OCI-LY3 (cell line): ENCODE measurements around the gene AKAP11.

Experiments used
- EZH2phosphoT487 ChIP-seq: fragments of 200-600 bp; shearing (Covaris generic); IDR thresholded peaks from 2 replicates; pipeline ENCODE4 v1.6.1; 2018; ENCODE audit warnings: antibody characterized with exemption, mixed run types, low read depth
- TF ChIP-seq, protein P1 (sequence below): fragments of 200-600, 300-600 bp; sonication (generic); IDR thresholded peaks from 2 replicates; pipeline ENCODE4 v1.5.1; 2014; ENCODE audit warnings: antibody characterized with exemption, low read length, low read depth

DNA sequence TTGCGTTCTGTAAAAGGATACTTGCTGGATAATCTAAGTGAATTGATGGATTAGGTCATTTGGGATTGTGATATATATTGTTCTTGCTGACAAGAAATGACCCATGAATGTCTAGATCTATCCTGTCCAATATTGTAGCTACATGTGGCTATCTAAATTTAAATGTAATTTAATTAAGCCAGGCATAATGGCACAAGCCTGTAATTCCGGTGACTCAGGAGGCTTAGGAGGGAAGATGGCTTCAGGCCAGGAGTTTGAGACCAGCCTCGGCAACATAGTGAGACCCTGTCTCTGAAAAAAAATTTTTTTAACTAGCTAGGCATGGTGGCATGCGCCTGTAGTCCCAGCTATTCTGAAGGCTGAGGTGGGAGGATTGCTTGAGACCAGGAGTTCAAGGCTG lies 39.3 kb upstream of the AKAP11 start:
- TF ChIP-seq, protein P1, sequence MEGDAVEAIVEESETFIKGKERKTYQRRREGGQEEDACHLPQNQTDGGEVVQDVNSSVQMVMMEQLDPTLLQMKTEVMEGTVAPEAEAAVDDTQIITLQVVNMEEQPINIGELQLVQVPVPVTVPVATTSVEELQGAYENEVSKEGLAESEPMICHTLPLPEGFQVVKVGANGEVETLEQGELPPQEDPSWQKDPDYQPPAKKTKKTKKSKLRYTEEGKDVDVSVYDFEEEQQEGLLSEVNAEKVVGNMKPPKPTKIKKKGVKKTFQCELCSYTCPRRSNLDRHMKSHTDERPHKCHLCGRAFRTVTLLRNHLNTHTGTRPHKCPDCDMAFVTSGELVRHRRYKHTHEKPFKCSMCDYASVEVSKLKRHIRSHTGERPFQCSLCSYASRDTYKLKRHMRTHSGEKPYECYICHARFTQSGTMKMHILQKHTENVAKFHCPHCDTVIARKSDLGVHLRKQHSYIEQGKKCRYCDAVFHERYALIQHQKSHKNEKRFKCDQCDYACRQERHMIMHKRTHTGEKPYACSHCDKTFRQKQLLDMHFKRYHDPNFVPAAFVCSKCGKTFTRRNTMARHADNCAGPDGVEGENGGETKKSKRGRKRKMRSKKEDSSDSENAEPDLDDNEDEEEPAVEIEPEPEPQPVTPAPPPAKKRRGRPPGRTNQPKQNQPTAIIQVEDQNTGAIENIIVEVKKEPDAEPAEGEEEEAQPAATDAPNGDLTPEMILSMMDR, result no peak
- TF ChIP-seq EZH2phosphoT487, result no peak
